Measurements from ENCODE around the gene CMTM8.

- TF ChIP-seq POLR2AphosphoS5 (IDR thresholded peaks at IDR 0.05; ENCODE audit: insufficient read depth in 1 of 2, low read depth in 1 of 2) = no peak
- TF ChIP-seq CTCF (IDR thresholded peaks at IDR 0.05) = no peak
- TF ChIP-seq POLR2A (IDR thresholded peaks at IDR 0.05) = no peak
Measured at GRCh38 chr3:32292085-32292796, 53.8 kb downstream of the CMTM8 start.
